GM12873 (cell line): ENCODE results near the gene PRKAR1B.

Source experiments
- TF ChIP-seq, protein P1 (sequence below): IDR thresholded peaks from 2 replicates; pipeline ENCODE4 v1.5.1; 2012; ENCODE audit warnings: low read depth, mild to moderate bottlenecking, moderate library complexity, low read length, control low read depth; ENCODE audit not compliant: insufficient read depth; ENCODE audit errors: missing control alignments

Gene PRKAR1B

DNA sequence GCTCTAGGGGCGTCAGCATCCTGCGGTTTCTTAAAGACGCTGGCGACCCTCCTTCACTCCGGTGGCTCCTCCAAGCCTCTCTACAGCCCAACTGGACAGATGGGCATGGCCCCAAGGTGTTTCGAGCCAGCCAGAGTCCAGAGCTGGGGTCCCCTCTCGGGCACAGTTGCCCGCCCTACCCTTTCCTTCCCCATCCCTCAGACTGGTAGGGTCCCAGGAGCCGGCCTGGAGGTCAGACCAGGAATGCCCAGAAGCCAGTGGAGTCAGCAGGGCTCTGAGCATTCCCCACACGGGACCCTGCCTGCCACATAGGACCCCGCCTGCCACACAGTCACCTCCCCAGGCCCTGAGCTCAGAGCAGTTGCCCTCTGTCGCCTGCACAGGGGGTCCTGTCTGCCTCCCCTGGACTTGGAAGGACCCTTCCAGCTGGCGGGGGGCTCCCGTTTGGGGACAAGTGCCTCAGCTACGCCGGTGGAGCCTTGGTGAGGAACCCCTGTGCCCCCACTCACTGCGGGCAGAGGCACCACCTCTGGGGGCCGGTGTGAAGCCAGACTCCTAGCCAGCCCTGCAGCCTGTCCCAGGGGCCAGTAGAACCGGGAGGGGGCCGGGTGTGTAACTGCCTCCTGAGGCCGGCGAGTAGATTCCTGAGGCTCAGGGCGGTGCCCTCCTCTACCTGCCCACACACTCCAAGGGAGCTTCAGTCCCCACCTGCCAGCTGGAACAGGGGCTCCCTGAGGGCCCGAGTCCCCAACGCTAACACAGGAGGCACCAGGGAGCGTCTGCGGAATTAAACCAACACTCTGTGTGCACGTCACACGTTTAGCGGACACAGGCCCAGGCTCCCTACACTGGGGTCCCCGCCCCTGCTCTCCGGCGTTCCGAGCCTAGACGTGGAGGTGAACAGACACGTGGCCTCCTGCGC lies 188.1 kb downstream of the PRKAR1B start:
- TF ChIP-seq, protein P1, sequence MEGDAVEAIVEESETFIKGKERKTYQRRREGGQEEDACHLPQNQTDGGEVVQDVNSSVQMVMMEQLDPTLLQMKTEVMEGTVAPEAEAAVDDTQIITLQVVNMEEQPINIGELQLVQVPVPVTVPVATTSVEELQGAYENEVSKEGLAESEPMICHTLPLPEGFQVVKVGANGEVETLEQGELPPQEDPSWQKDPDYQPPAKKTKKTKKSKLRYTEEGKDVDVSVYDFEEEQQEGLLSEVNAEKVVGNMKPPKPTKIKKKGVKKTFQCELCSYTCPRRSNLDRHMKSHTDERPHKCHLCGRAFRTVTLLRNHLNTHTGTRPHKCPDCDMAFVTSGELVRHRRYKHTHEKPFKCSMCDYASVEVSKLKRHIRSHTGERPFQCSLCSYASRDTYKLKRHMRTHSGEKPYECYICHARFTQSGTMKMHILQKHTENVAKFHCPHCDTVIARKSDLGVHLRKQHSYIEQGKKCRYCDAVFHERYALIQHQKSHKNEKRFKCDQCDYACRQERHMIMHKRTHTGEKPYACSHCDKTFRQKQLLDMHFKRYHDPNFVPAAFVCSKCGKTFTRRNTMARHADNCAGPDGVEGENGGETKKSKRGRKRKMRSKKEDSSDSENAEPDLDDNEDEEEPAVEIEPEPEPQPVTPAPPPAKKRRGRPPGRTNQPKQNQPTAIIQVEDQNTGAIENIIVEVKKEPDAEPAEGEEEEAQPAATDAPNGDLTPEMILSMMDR, result no peak

DNA sequence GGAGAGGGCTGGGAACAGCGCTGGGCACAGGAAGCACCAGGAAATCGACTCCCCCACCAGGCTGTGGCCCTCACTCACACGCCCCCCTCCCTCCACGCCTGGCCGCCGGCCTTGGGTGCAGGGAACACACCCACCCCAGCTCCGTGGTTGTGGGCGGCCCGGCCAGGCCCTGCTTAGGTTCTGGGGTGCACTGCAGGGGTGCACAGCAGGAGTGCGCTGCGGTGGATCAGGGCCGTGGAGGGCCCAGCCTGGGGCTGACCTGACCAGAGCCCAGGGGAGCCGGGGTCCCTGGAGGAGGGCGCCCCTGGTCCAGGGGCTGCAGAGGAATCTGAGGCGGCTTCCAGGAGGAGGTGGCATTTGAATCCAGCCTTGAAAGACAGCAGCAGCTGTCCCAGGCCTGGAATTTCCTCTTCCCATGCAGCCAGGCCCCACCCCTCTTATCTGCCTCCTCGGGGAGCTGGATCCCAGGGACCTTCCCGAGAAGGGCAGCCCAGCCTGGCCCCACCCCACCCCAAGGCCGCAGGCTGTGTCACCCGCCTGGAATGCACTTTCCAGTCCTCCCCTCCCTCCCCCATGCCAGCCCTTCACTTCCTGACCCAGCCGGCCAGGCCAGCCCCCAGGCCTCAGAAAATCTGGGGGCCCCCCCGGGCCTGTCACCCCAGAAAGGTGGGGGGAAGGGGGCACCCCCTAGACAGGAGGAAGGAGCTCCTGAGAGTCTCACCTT lies 189.0 kb downstream of the PRKAR1B start:
- TF ChIP-seq, protein P1, result no peak

DNA sequence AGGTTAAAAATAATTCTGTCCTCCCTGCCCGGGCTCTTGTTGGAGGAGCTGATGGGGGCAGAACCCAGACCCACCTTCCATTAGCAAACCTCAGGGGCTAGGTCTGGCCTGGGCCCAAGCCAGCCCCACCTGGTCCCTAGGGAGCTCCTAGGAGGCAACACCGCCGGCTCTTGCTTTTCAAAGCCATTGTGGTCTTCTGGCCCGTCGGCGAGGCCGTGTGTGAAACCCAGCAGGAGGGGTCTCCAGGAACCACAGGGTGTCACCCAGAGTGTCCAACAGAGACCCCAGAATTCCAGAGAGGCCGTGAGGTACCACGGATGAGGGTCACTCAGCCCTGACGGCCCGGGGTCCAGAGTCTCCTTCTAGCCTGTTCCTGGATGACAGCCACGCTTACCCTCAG lies 190.8 kb downstream of the PRKAR1B start:
- TF ChIP-seq, protein P1, result no peak

DNA sequence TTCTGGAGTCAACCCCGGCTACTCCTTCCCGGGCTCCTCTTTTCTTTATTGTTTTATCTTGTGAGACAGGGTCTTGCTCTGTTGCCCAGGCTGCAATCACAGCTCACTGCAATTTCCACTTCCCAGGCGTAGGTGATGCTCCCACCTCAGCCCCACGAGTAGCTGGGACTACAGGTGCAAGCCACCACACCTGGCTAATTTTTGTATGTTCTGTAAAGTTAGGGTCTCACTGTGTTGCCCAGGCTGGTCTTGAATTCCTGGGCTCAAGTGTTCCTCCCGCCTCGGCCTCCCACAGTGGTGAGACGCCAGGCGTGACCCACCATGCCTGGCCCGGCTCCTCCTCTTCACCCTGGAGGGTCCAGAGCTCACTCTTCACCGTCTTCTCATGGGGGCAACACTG lies 192.1 kb downstream of the PRKAR1B start:
- TF ChIP-seq, protein P1, result no peak

DNA sequence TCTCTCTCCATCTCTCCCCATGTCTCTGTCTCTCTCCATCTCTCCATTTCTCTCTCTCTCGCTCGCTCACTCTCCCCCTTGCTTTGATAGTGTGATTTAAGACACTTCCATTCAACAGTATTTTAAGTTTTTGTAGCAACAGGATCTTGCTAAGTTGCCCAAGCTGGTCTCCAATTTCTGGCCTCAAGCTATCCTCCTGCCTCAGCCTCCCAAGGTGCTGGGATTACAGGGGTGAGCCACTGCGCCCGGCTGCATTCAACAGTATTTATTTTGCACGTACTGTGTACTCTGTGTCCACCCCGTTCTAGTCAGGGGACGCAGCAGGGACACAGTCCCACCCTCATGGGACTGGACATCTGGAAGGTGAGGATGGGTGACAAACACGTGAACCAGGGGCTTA lies 193.0 kb downstream of the PRKAR1B start:
- TF ChIP-seq, protein P1, result no peak

DNA sequence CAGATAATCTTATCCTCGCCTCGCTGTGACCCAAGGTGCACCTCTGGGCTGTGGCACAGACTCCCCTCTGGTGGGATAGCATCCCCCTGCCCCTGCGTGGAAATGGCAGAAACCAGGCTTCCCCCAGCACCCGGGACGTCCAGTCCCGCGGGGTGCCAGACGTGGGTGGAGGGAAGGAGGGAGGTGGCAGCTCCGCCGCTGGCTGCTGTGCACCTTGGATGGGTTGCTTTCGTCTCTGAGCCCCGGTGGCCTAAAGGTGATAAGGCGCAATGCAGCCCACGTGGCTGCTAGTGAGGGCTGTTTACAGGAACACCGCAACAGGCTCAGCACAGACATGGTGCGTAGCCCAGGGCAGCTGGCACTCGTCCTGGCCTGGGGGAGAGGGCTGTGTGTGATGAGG lies 193.8 kb downstream of the PRKAR1B start:
- TF ChIP-seq, protein P1, result peak; percentile 17
